Endometrial microvascular endothelial cells (primary cell): Measurements from ENCODE around the gene ASL. TPM values are rescaled to one million over a fixed set of nuclear protein-coding genes. Genes with fewer than 3 reads are reported as not detected.
"Not testable (repeated sequence)": the region's sequence is repeated elsewhere in the genome, so short reads cannot be mapped to it uniquely, and the experiment has no call there.

Experiments used
- in situ Hi-C: cut with HindIII; loops from 2 replicates; pipeline ENCODE4 v1.10.0; 2017; ENCODE audit warnings: low sequenced_read_pairs, low pct_unique_long_range_greater_than_20kb; ENCODE audit errors: inconsistent ontology term
- total RNA-seq: library from RNA; depleted of rRNA; stranded (reverse); fragments of >200 nt; gene quantifications from one replicate; pipeline ENCODE4 v1.2.3, GENCODE V29; 2015; ENCODE audit errors: inconsistent ontology term

Gene ASL
- total RNA-seq, 1 donor from 2014 or later: 76.7 TPM

GRCh38 chr7:66114743-66115649 is 39.4 kb downstream of the ASL start, which contains the start of gene CRCP:
CRCP (plus strand) TSS chr7:66114847; CDS start chr7:66114963, 116 bp downstream.
- in situ Hi-C loops: no loop called here

- in situ Hi-C loops: not testable (repeated sequence)
Observed at GRCh38 chr7:66116680-66117420, 41.2 kb downstream of the ASL start.

- in situ Hi-C loops: no loop called here
Observed at GRCh38 chr7:66118603-66119002, 43.0 kb downstream of the ASL start.

GRCh38 chr7:66119245-66119850 is 43.7 kb downstream of the ASL start:
- in situ Hi-C loops: no loop called here

- in situ Hi-C loops: no loop called here
Observed at GRCh38 chr7:66123175-66123528, 47.5 kb downstream of the ASL start.

GRCh38 chr7:66124569-66124861 is 48.9 kb downstream of the ASL start:
- in situ Hi-C loops: not testable (repeated sequence)

- in situ Hi-C loops: no loop called here
Observed at GRCh38 chr7:66125052-66125694, 49.6 kb downstream of the ASL start.

GRCh38 chr7:66125781-66126352 is 50.2 kb downstream of the ASL start:
- in situ Hi-C loops: not testable (repeated sequence)

- in situ Hi-C loops: not testable (repeated sequence)
Observed at GRCh38 chr7:66127172-66127571, 51.6 kb downstream of the ASL start.

- in situ Hi-C loops: no loop called here
Observed at GRCh38 chr7:66138994-66139752, 63.6 kb downstream of the ASL start.

- in situ Hi-C loops: no loop called here
Observed at GRCh38 chr7:66140924-66141323, 65.3 kb downstream of the ASL start.

- in situ Hi-C loops: no loop called here
Observed at GRCh38 chr7:66142334-66142733, 66.7 kb downstream of the ASL start.

GRCh38 chr7:66142996-66143395 is 67.4 kb downstream of the ASL start:
- in situ Hi-C loops: no loop called here

Other genes starting within 250 kb of the ASL start
- gene VKORC1L1, start 202.7 kb upstream of the ASL start, total RNA-seq: 26.9 TPM
- gene GUSB, start 93.6 kb upstream of the ASL start, total RNA-seq: 26.7 TPM
- gene CRCP, start 39.0 kb downstream of the ASL start, total RNA-seq: 27.9 TPM
- 32.1 TPM for gene TPST1, start 129.5 kb downstream of the ASL start, total RNA-seq